Liver (tissue), 9 donors: Measurements from ENCODE around the gene PCGF2. TPM values are rescaled to one million over a fixed set of nuclear protein-coding genes. Genes with fewer than 3 reads are reported as not detected.

ENCODE experiments used
- DNase-seq: peaks from one replicate; pipeline ENCODE4 v3.0.0-alpha.2; 2017; ENCODE audit warnings: low spot score
- H3K27ac ChIP-seq, 2 donors: one replicate each; pipeline ENCODE4 v1.7.0; 2013; ENCODE audit warnings: inconsistent platforms in 2 of 2, low read length in 2 of 2, control low read depth in 1 of 2, low read depth in 1 of 2, mild to moderate bottlenecking in 1 of 2
- H3K27me3 ChIP-seq, 4 donors: one replicate each; pipeline versions ENCODE4 v1.6.1 to v1.7.0; 2013; ENCODE audit warnings: low read length in 3 of 4, inconsistent platforms in 1 of 4, mild to moderate bottlenecking in 1 of 4, moderate library complexity in 1 of 4; ENCODE audit not compliant: control insufficient read depth in 4 of 4, insufficient read depth in 4 of 4
- H3K36me3 ChIP-seq, 4 donors: one replicate each; pipeline versions ENCODE4 v1.6.1 to v1.7.0; 2013; ENCODE audit warnings: low read length in 3 of 4, mild to moderate bottlenecking in 3 of 4, low read depth in 1 of 4, moderate library complexity in 1 of 4; ENCODE audit not compliant: control insufficient read depth in 4 of 4, insufficient read depth in 3 of 4
- H3K4me1 ChIP-seq, 4 donors: one replicate each; pipeline versions ENCODE4 v1.6.1 to v1.7.0; 2013; ENCODE audit warnings: low read length in 3 of 4, mild to moderate bottlenecking in 3 of 4, moderate library complexity in 1 of 4; ENCODE audit not compliant: control insufficient read depth in 4 of 4, insufficient read depth in 4 of 4
- H3K4me3 ChIP-seq, 3 donors: one replicate each; pipeline versions ENCODE4 v1.6.1 to v1.7.0; 2013; ENCODE audit warnings: low read length in 3 of 3, control low read depth in 1 of 3, low read depth in 1 of 3, mild to moderate bottlenecking in 1 of 3
- H3K9ac ChIP-seq, 2 donors: one replicate each; pipeline ENCODE4 v1.7.0; 2013; ENCODE audit warnings: low read length in 2 of 2, mild to moderate bottlenecking in 2 of 2, moderate library complexity in 2 of 2, control low read depth in 1 of 2, low read depth in 1 of 2
- H3K9me3 ChIP-seq, 4 donors: one replicate each; pipeline versions ENCODE4 v1.6.1 to v1.7.0; 2013; ENCODE audit warnings: low read length in 3 of 4; ENCODE audit not compliant: control insufficient read depth in 4 of 4
- EGR1 ChIP-seq, 2 donors: IDR thresholded peaks; 2 replicates each; pipeline ENCODE4 v1.6.1; 2016 to 2018; ENCODE audit warnings: antibody characterized with exemption in 2 of 2, low read depth in 2 of 2
- FOXA1 ChIP-seq: IDR thresholded peaks from 2 replicates; pipeline ENCODE4 v1.6.1; 2016; ENCODE audit warnings: antibody characterized with exemption
- FOXA2 ChIP-seq: IDR thresholded peaks from 2 replicates; pipeline ENCODE4 v1.6.1; 2016; ENCODE audit warnings: antibody characterized with exemption
- HNF4A ChIP-seq, 2 donors: conservative IDR thresholded peaks; 2 replicates each; pipeline ENCODE4 v1.6.1; 2016; ENCODE audit warnings: antibody characterized with exemption in 2 of 2, mild to moderate bottlenecking in 2 of 2
- HNF4G ChIP-seq: IDR thresholded peaks from 2 replicates; pipeline ENCODE4 v1.6.1; 2016; ENCODE audit warnings: antibody characterized with exemption
- NR2F2 ChIP-seq: IDR thresholded peaks from 2 replicates; pipeline ENCODE4 v1.6.1; 2016; ENCODE audit warnings: antibody characterized with exemption
- RAD21 ChIP-seq, 2 donors: IDR thresholded peaks; 2 replicates each; pipeline ENCODE4 v1.6.1; 2016; ENCODE audit warnings: antibody characterized with exemption in 2 of 2, mild to moderate bottlenecking in 2 of 2
- RXRA ChIP-seq, 2 donors: IDR thresholded peaks; 2 replicates each; pipeline ENCODE4 v1.6.1; 2017 to 2018; ENCODE audit warnings: antibody characterized with exemption in 2 of 2, mild to moderate bottlenecking in 1 of 2
- SP1 ChIP-seq: IDR thresholded peaks from 2 replicates; pipeline ENCODE4 v1.6.1; 2018; ENCODE audit warnings: antibody characterized with exemption, mild to moderate bottlenecking
- TAF1 ChIP-seq: conservative IDR thresholded peaks from 2 replicates; pipeline ENCODE4 v1.6.1; 2016; ENCODE audit warnings: antibody characterized with exemption, mild to moderate bottlenecking
- YY1 ChIP-seq: IDR thresholded peaks from 2 replicates; pipeline ENCODE4 v1.6.1; 2016; ENCODE audit warnings: antibody characterized with exemption, mild to moderate bottlenecking
- ZBTB33 ChIP-seq: IDR thresholded peaks from 2 replicates; pipeline ENCODE4 v1.6.1; 2016; ENCODE audit warnings: antibody characterized with exemption
- WGBS: extraction: QIAGEN DNeasy Blood & Tissue Kit; methylation state at CpG from one replicate; pipeline ENCODE4 v1.1.7; 2013; 5-methylcytosine and 5-hydroxymethylcytosine counted together
- polyA plus RNA-seq, 2 donors: library from polyadenylated mRNA; stranded (reverse) in 1 of 2; unstranded in 1 of 2; fragments of 200-250 nt in 1 of 2; fragments of >200 nt in 1 of 2; fragmentation: Nextera tagmentation in 1 of 2; extraction: Ambion mirVana in 1 of 2; gene quantifications; one replicate each; pipeline versions ENCODE4 v1.2.1 to v1.2.3, GENCODE V29; 2013 to 2015
- total RNA-seq, 2 donors: library from RNA; depleted of rRNA; stranded (reverse); fragments of >200 nt; gene quantifications; one replicate each; pipeline ENCODE4 v1.2.3, GENCODE V29; 2014
- TF ChIP-seq, protein P1 (sequence below): IDR thresholded peaks from 2 replicates; pipeline ENCODE4 v1.6.1; 2016; ENCODE audit warnings: antibody characterized with exemption
- TF ChIP-seq, protein P2 (sequence below): IDR thresholded peaks from 2 replicates; pipeline ENCODE4 v1.6.1; 2016; ENCODE audit warnings: antibody characterized with exemption
- TF ChIP-seq, protein P3 (sequence below): fragments of 150-350 bp; IDR thresholded peaks from 2 replicates; pipeline ENCODE4 v1.5.1; 2017; ENCODE audit warnings: improper control_type of control experiment, low read depth, low read length; ENCODE audit not compliant: missing input control
- donor health status: healthy.
- donor health status: healthy.
- donor health status: healthy.
- donor health status: healthy.
- donor health status: healthy.

PCGF2 gene
- total and polyA plus RNA-seq, 4 donors = 1.2 to 3.2 (median 1.8) TPM

GRCh38 chr17:38783227-38783626 is 35.1 kb upstream of the PCGF2 start:
- WGBS = 96% methylated on average over 3 of the region's 3 CpGs
- no peak overlapping the region for H3K4me3 ChIP-seq
- no peak for DNase-seq

GRCh38 chr17:38779965-38780752 is 32.0 kb upstream of the PCGF2 start:
- Histone ChIP-seq H3K27ac (no peak overlapping the region), H3K4me1 (no peaks in the 10 kb centered on the region), H3K9me3 (no peaks in the 10 kb centered on the region), H3K36me3 (peaks cover 16 to 84% (median 60%) of the 10 kb centered on the region in 4 donors), H3K27me3 (no peaks in the 10 kb centered on the region), H3K4me3 (no peak overlapping the region), H3K9ac (no peak overlapping the region)
- no peak for DNase-seq
- TF ChIP-seq FOXA1 (no peak), RXRA (IDR thresholded peaks at IDR 0.05) (no peak), RAD21 (IDR thresholded peaks at IDR 0.05) (no peak), ZBTB33 (no peak), FOXA2 (no peak), NR2F2 (no peak), TAF1 (no peak), YY1 (no peak), EGR1 (IDR thresholded peaks at IDR 0.05; ENCODE audit: low read depth in 2 of 2) (no peak), HNF4A (conservative IDR thresholded peaks at IDR 0.05) (no peak), SP1 (no peak)
- TF ChIP-seq, protein P1, sequence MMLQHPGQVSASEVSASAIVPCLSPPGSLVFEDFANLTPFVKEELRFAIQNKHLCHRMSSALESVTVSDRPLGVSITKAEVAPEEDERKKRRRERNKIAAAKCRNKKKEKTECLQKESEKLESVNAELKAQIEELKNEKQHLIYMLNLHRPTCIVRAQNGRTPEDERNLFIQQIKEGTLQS = no peak
- TF ChIP-seq, protein P2, sequence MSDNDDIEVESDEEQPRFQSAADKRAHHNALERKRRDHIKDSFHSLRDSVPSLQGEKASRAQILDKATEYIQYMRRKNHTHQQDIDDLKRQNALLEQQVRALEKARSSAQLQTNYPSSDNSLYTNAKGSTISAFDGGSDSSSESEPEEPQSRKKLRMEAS = no peak
- WGBS = 94% methylated on average over 23 of the region's 23 CpGs

More at GRCh38 chr17:38783227-38783626, 35.1 kb upstream of the PCGF2 start:
- H3K27me3 ChIP-seq = no peaks in the 10 kb centered on the region
- H3K27ac ChIP-seq = no peak overlapping the region
- no peaks in the 10 kb centered on the region for H3K4me1 ChIP-seq
- no peak overlapping the region for H3K9ac ChIP-seq
- no peak for TF ChIP-seq RAD21 (IDR thresholded peaks at IDR 0.05)
- TF ChIP-seq SP1 = no peak
- no peak for TF ChIP-seq FOXA1
- TF ChIP-seq, protein P1 = no peak
- no peak for TF ChIP-seq NR2F2
- TF ChIP-seq HNF4G = no peak
- TF ChIP-seq, protein P3, sequence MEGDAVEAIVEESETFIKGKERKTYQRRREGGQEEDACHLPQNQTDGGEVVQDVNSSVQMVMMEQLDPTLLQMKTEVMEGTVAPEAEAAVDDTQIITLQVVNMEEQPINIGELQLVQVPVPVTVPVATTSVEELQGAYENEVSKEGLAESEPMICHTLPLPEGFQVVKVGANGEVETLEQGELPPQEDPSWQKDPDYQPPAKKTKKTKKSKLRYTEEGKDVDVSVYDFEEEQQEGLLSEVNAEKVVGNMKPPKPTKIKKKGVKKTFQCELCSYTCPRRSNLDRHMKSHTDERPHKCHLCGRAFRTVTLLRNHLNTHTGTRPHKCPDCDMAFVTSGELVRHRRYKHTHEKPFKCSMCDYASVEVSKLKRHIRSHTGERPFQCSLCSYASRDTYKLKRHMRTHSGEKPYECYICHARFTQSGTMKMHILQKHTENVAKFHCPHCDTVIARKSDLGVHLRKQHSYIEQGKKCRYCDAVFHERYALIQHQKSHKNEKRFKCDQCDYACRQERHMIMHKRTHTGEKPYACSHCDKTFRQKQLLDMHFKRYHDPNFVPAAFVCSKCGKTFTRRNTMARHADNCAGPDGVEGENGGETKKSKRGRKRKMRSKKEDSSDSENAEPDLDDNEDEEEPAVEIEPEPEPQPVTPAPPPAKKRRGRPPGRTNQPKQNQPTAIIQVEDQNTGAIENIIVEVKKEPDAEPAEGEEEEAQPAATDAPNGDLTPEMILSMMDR = no peak
- H3K36me3 ChIP-seq = peaks cover 17 to 75% (median 53%) of the 10 kb centered on the region in 4 donors
- H3K9me3 ChIP-seq = no peaks in the 10 kb centered on the region
